GM18499 (cell line): Measurements from ENCODE around the gene SHQ1.

ENCODE experiments used
- ATAC-seq: cut with Tn5 transposase; IDR thresholded peaks from one replicate; pipeline ENCODE4 v1.9.1; 2021; ENCODE audit warnings: moderate number of reproducible peaks; ENCODE audit not compliant: insufficient read depth, unreplicated experiment

The SHQ1 gene

GRCh38 chr3:72847751-72848702, at the start of gene SHQ1:
TSS of gene SHQ1 (minus strand) at chr3:72848445. CDS start at chr3:72848340, 105 bp downstream.
- ATAC-seq, result peak; percentile 62

DNA sequence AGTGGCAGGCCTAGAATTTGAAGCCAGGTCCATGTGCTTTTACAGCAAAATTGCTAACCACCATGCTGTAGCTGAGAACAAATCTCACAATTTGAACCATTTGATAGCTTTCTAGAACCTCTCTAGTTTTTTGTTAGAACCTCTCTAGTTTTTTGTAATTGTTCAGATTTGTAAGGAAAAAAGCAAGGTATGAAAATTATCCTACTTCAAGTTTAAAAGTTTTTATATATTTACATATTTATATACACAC, 49.4 kb upstream of the SHQ1 start:
- no peak for ATAC-seq

- no peak for ATAC-seq
These were observed 48.9 kb upstream of the SHQ1 start for GRCh38 chr3:72896996-72897757.

GRCh38 chr3:72894976-72895552, 46.8 kb upstream of the SHQ1 start:
- no peak for ATAC-seq

DNA sequence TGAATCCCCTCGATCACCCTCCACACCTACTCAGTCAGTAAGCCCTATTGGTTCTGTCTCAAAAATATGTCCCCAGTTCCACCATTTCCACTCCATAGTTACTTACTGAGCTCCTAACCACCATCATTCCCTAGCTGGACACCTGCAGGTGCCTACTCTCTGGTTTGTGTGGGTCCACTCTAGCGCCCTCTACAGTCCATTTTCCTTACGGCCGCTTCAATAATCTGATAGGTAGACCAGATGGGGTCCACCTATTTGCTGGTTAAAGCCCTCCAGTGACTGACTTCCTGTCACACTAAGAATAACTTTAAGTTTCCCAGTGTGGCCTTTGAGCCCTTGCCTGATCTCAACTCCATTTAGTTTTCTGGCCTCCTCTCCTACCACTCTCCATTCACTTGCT, 44.6 kb upstream of the SHQ1 start:
- no peak for ATAC-seq

- ATAC-seq, result no peak
These were observed 44.0 kb upstream of the SHQ1 start for GRCh38 chr3:72892081-72892775.

GRCh38 chr3:72891053-72891855, 43.0 kb upstream of the SHQ1 start:
- no peak for ATAC-seq

DNA sequence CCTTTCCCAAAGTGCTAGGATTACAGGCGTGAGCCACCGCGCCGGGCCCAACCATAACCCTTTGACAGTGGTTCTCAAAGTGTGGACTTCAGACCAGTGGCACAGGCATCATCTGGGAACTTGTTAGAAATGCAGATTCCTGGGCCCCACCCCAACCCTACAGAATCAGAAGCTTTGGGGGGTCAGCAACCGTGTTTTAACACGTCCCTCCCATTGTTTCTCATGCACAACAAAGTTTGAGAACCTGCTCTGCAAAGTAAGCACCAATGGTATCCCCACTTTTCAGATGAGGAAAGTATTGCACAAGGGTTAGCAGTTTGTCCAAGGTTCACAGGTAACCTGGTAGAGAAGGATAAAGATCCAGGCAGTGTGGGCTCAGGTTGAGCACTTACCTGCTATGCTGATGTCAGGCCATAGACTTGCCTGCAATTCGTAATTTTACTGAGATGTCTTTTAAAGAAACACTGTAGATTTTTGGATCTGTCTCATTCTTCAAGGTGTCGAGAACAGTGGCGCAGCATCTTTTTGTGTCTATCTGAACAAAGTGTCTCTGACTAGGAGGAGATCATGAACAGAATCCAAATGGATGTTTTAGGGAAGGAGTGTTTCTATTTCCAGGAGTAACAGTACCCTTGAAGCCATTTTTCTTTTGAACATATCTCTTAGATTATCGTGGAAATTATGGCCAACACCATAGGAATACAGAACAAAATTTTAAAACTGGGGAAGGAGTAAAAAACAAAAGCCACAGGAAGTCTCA, 42.1 kb upstream of the SHQ1 start:
- no peak for ATAC-seq

DNA sequence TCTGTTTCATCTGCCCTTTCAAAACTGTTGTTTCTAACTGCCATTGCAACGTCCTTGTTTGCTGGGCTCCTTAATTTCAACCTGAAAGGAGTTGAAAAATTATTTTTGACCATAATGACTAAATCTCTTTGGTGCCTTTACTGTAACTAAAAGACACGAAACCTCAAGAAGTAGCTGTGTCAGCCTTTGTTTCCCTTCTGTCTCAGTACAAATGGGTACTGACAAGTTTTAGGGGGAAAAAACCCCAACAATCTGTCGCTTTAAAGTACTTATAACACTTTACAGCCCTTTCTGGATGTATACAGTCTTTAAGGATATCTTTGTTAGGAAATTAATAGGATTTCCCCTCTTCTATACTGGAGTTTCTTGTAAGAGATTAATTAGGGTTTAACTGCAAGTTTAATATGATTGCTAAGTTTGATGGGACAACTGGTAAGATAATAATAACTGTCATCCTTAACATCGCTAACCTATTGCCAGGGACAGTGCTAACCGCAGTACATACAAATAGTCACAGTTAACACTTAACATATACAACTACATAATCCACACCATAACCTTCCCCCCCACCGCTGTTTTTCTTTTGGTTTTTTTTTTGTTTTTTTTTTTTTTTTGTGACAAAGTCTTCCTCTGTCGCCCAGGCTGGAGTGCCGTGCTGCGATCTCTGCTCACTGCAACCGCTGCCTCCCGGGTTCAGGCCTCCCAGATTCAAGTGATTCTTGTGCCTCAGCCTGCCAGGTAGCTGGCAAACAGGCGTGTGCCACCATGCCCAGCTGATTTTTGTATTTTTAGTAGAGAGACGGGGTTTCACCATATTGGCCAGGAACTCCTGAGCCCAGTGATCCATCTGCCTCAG, 41.3 kb upstream of the SHQ1 start:
- no peak for ATAC-seq

GRCh38 chr3:72888546-72889309, 40.5 kb upstream of the SHQ1 start:
- ATAC-seq, result no peak

GRCh38 chr3:72887705-72888545, 39.7 kb upstream of the SHQ1 start, which contains the start of gene GXYLT2:
TSS of gene GXYLT2 (plus strand) at chr3:72888046. CDS start at chr3:72888234, 188 bp downstream.
- ATAC-seq, result no peak

GRCh38 chr3:72887343-72887704, 39.1 kb upstream of the SHQ1 start:
- no peak for ATAC-seq

GRCh38 chr3:72872183-72872582, 23.9 kb upstream of the SHQ1 start:
- no peak for ATAC-seq

DNA sequence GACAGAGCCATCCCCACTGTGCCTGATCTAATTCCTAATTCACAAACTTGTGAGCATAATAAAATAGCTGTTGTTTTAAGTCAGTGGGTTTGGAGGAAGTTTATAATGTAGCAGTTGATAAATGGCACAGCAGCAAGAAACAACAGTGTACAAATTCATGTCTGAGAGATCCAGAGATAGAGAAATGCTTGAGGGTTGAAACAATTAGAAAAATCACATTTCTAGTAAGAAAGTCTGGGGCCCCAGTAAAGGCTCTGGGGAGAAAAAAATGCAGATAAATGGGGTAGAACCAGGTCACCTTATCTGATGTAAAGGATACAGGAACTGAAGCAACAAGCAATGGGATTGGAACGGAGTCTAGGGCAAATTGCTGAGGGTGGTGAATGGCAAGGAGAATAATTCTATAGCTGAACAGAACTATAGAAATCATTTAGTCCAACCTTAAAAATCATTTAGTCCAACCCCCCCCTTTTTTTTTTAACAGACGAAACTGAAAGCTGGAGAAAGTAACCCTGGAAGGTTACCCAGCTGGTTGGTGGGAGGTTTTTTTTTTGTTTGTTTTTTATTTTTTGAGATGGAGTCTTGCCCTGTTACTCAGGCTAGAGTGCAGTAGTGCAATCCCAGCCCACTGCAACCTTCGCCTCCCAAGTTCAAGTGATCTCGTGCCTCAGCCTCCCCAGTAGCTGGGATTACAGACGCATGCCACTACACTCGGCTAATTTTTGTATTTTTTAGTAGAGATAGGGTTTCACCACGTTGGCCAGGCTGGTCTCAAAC, 14.3 kb upstream of the SHQ1 start:
- ATAC-seq, result no peak

- ATAC-seq, result no peak
These were observed 12.6 kb upstream of the SHQ1 start for GRCh38 chr3:72860846-72861245.

DNA sequence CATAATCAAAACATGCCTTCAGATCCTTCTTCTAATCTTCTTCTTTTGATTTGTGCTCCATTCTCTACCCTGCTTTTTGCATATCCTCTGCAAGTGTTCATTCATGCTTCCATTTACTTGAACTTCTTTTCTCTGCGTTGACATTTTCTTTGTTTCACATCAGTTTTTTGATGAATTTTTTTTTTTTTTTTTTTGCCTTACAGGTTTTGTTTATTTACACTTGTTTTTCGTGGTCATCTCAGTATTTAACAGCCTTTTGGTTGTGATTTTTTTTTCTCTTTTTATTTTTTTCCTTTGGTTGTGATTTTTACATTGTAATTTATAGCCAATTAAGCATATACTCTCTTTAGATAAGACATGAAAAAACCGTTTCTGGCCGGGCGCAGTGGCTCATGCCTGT, 11.8 kb upstream of the SHQ1 start:
- no peak for ATAC-seq
